ENCODE measurements around the gene MORN5.

DNA sequence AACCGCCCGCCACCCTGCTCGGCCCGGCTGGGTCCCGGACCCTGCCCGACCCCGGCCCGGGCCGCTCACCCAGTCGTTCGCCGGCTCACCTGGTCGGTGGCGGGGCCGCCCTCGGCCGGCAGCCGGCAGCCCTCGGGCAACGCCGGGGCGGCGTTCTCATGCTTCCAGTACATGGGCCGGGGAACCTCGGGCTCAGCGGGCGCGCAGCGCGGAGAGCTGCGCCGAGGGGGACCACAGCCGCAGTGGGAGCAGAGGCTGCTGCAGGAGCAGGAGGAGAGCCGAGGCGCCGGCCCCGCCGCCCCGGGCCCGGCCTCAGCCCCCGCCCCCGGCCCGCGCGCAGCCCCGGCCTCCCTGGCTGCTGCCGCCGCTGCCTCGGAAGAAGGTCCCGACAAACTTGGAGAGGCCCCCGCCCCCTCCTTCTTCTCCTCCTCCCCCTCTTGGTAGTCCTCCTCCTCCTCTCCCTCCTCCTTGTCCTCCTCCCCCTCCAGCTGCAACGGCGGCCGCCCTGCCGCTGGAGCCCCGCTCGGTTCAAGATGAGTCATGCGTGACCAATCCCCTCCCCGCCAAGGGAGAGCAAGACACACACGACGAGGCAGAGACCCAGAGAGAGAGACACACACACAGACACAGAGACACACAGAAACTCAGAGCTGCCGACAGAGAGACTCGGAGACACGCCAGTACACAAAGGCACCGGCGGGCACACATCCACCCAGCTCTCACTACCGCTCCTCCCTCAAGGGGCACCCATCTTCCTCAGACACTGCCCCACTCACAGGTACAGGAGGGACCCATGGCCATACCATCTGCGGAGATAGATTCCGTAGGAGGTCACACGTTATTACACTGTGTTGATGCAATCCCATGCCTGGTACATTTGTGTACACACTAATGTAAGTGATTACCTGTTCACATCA lies 69.1 kb downstream of the MORN5 start, which contains the start of gene LHX6:
- TF ChIP-seq, protein P1, sequence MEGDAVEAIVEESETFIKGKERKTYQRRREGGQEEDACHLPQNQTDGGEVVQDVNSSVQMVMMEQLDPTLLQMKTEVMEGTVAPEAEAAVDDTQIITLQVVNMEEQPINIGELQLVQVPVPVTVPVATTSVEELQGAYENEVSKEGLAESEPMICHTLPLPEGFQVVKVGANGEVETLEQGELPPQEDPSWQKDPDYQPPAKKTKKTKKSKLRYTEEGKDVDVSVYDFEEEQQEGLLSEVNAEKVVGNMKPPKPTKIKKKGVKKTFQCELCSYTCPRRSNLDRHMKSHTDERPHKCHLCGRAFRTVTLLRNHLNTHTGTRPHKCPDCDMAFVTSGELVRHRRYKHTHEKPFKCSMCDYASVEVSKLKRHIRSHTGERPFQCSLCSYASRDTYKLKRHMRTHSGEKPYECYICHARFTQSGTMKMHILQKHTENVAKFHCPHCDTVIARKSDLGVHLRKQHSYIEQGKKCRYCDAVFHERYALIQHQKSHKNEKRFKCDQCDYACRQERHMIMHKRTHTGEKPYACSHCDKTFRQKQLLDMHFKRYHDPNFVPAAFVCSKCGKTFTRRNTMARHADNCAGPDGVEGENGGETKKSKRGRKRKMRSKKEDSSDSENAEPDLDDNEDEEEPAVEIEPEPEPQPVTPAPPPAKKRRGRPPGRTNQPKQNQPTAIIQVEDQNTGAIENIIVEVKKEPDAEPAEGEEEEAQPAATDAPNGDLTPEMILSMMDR (conservative IDR thresholded peaks at IDR 0.05; ENCODE audit: low read depth in 2 of 2), result no peak
- TF ChIP-seq POLR2AphosphoS5 (IDR thresholded peaks at IDR 0.05; ENCODE audit: low read depth), result no peak
- TF ChIP-seq, protein P2, sequence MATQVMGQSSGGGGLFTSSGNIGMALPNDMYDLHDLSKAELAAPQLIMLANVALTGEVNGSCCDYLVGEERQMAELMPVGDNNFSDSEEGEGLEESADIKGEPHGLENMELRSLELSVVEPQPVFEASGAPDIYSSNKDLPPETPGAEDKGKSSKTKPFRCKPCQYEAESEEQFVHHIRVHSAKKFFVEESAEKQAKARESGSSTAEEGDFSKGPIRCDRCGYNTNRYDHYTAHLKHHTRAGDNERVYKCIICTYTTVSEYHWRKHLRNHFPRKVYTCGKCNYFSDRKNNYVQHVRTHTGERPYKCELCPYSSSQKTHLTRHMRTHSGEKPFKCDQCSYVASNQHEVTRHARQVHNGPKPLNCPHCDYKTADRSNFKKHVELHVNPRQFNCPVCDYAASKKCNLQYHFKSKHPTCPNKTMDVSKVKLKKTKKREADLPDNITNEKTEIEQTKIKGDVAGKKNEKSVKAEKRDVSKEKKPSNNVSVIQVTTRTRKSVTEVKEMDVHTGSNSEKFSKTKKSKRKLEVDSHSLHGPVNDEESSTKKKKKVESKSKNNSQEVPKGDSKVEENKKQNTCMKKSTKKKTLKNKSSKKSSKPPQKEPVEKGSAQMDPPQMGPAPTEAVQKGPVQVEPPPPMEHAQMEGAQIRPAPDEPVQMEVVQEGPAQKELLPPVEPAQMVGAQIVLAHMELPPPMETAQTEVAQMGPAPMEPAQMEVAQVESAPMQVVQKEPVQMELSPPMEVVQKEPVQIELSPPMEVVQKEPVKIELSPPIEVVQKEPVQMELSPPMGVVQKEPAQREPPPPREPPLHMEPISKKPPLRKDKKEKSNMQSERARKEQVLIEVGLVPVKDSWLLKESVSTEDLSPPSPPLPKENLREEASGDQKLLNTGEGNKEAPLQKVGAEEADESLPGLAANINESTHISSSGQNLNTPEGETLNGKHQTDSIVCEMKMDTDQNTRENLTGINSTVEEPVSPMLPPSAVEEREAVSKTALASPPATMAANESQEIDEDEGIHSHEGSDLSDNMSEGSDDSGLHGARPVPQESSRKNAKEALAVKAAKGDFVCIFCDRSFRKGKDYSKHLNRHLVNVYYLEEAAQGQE (IDR thresholded peaks at IDR 0.05; ENCODE audit: unreplicated experiment), result no peak
- no peak for TF ChIP-seq CREB1 (CRISPR knock-in tag; IDR thresholded peaks at IDR 0.05; ENCODE audit: low read depth)
- no peak for TF ChIP-seq JUNB (IDR thresholded peaks at IDR 0.05; ENCODE audit: unreplicated experiment)
- TF ChIP-seq EZH2 (IDR thresholded peaks at IDR 0.05; ENCODE audit: low read depth, unreplicated experiment), result peak; percentile 92
- TF ChIP-seq NANOG (IDR thresholded peaks at IDR 0.05; ENCODE audit: borderline replicate concordance), result no peak
- no peak for TF ChIP-seq STAT1 (IDR thresholded peaks at IDR 0.05; ENCODE audit: unreplicated experiment)
- peak; percentile 94 for TF ChIP-seq EZH2phosphoT487 (IDR thresholded peaks at IDR 0.05; ENCODE audit: unreplicated experiment)
